Neural cell (in vitro differentiated cells): ENCODE data around the gene PGF. TPM values are rescaled to one million over a fixed set of nuclear protein-coding genes. Genes with fewer than 3 reads are reported as not detected.

Experiments
- H2AFZ ChIP-seq: fragments of 200-600, 300-800 bp; sonication (generic), shearing (Covaris generic); 2 replicates; pipeline ENCODE4 v1.6.0; 2014; ENCODE audit warnings: low read depth, mild to moderate bottlenecking, antibody characterized with exemption, low read length, moderate library complexity
- H3F3A ChIP-seq: fragments of 200-600 bp; shearing (Covaris generic); 2 replicates; pipeline ENCODE4 v1.6.1; 2016; ENCODE audit warnings: mild to moderate bottlenecking, moderate library complexity, mixed read lengths, antibody characterized with exemption, low read length; ENCODE audit not compliant: insufficient read depth, poor library complexity, severe bottlenecking
- H3K27ac ChIP-seq: fragments of 200-600, 300-800 bp; sonication (generic), shearing (Covaris generic); 2 replicates; pipeline ENCODE4 v1.5.1; 2014; ENCODE audit warnings: mild to moderate bottlenecking, low read length, moderate library complexity
- H3K27me3 ChIP-seq: fragments of 300-800, 200-600 bp; sonication (generic), shearing (Covaris generic); 2 replicates; pipeline ENCODE4 v1.6.0; 2014; ENCODE audit warnings: mild to moderate bottlenecking, low read depth, low read length, moderate library complexity; ENCODE audit not compliant: insufficient read depth
- H3K36me3 ChIP-seq: fragments of 300-800, 200-600 bp; sonication (generic), shearing (Covaris generic); 2 replicates; pipeline ENCODE4 v1.5.1; 2014; ENCODE audit warnings: mild to moderate bottlenecking, antibody characterized with exemption, low read length, moderate library complexity; ENCODE audit not compliant: insufficient read depth
- H3K4me2 ChIP-seq: fragments of 300-800, 200-600 bp; sonication (generic), shearing (Covaris generic); 2 replicates; pipeline ENCODE4 v1.6.0; 2014; ENCODE audit warnings: mild to moderate bottlenecking, low read length
- H3K4me3 ChIP-seq: fragments of 300-800, 200-600 bp; sonication (generic), shearing (Covaris generic); 2 replicates; pipeline ENCODE4 v1.5.1; 2014; ENCODE audit warnings: mild to moderate bottlenecking, low read length, moderate library complexity
- H3K79me2 ChIP-seq: fragments of 200-600 bp; shearing (Covaris generic); replicated peaks from 2 replicates; pipeline ENCODE4 v1.6.0; 2014; ENCODE audit warnings: mild to moderate bottlenecking, low read length, moderate library complexity; ENCODE audit not compliant: insufficient read depth
- H3K9ac ChIP-seq: fragments of 300-800, 200-600 bp; sonication (generic), shearing (Covaris generic); 2 replicates; pipeline ENCODE4 v1.6.1; 2016; ENCODE audit warnings: mild to moderate bottlenecking, low read length, mixed read lengths
- H3K9me2 ChIP-seq: fragments of 200-600 bp; shearing (Covaris generic); 2 replicates; pipeline ENCODE4 v1.6.1; 2016; ENCODE audit warnings: mild to moderate bottlenecking, low read length, mixed read lengths; ENCODE audit not compliant: insufficient read depth
- H3K9me3 ChIP-seq: fragments of 200-600, 300-800 bp; sonication (generic), shearing (Covaris generic); 2 replicates; pipeline ENCODE4 v1.6.1; 2016; ENCODE audit warnings: mild to moderate bottlenecking, mixed run types, low read length, moderate library complexity, mixed read lengths
- H4K20me1 ChIP-seq: fragments of 200-600 bp; shearing (Covaris generic); 2 replicates; pipeline ENCODE4 v1.6.1; 2016; ENCODE audit warnings: mild to moderate bottlenecking, mixed run types; ENCODE audit not compliant: insufficient read depth
- EP300 ChIP-seq: fragments of 450-650 bp; conservative IDR thresholded peaks from 2 replicates; pipeline ENCODE4 v1.6.1; 2014; ENCODE audit warnings: antibody characterized with exemption, mild to moderate bottlenecking, moderate library complexity; ENCODE audit not compliant: poor library complexity, severe bottlenecking
- EZH2 ChIP-seq: fragments of 200-600, 300-800 bp; shearing (Covaris generic), sonication (generic); IDR thresholded peaks from 2 replicates; pipeline ENCODE4 v1.6.1; 2014; ENCODE audit warnings: antibody characterized with exemption, low read length, borderline replicate concordance, mild to moderate bottlenecking; ENCODE audit not compliant: insufficient read depth, poor library complexity, severe bottlenecking
- MXI1 ChIP-seq: fragments of 450-650 bp; conservative IDR thresholded peaks from 2 replicates; pipeline ENCODE4 v1.6.1; 2014; ENCODE audit warnings: antibody characterized with exemption, mild to moderate bottlenecking; ENCODE audit not compliant: poor library complexity, severe bottlenecking
- POLR2AphosphoS5 ChIP-seq: IDR thresholded peaks from 2 replicates; pipeline ENCODE4 v1.6.1; 2012
- RAD21 ChIP-seq: fragments of 450-650 bp; conservative IDR thresholded peaks from 2 replicates; pipeline ENCODE4 v1.6.1; 2014; ENCODE audit warnings: antibody characterized with exemption, mild to moderate bottlenecking, moderate library complexity
- REST ChIP-seq: IDR thresholded peaks from 2 replicates; pipeline ENCODE4 v1.6.1; 2012; ENCODE audit warnings: borderline replicate concordance
- SMC3 ChIP-seq: fragments of 450-650 bp; conservative IDR thresholded peaks from 2 replicates; pipeline ENCODE4 v1.6.1; 2014; ENCODE audit warnings: antibody characterized with exemption, mild to moderate bottlenecking, moderate library complexity; ENCODE audit not compliant: poor library complexity
- TAF1 ChIP-seq: IDR thresholded peaks from 2 replicates; pipeline ENCODE4 v1.6.1; 2012; ENCODE audit warnings: low read depth
- polyA plus RNA-seq: library from polyadenylated mRNA; depleted of rRNA; stranded (reverse); fragments of >200 nt; gene quantifications from 2 replicates; pipeline ENCODE4 v1.2.3, GENCODE V29; 2014

The PGF gene
- polyA plus RNA-seq, 1 donor from 2014 or later: not detected

- H3K9me3 ChIP-seq: no peaks in the 10 kb centered on the region
- no peaks in the 10 kb centered on the region for H3F3A ChIP-seq
- TF ChIP-seq EZH2 (no peak), SMC3 (no peak), MXI1 (no peak), TAF1 (no peak)
- H3K36me3 ChIP-seq: no peaks in the 10 kb centered on the region
- H2AFZ ChIP-seq: no peak overlapping the region
- no peak overlapping the region for H3K4me2 ChIP-seq
- no peaks in the 10 kb centered on the region for H4K20me1 ChIP-seq
- no peak overlapping the region for H3K27ac ChIP-seq
- no peaks in the 10 kb centered on the region for H3K79me2 ChIP-seq
- H3K9ac ChIP-seq: no peak overlapping the region
- H3K27me3 ChIP-seq: no peaks in the 10 kb centered on the region
- H3K4me3 ChIP-seq: no peak overlapping the region
- H3K9me2 ChIP-seq: no peaks in the 10 kb centered on the region
Measured at GRCh38 chr14:74940956-74941565, 14.3 kb downstream of the PGF start.

GRCh38 chr14:74938531-74939495 is 16.6 kb downstream of the PGF start:
- H3K36me3 ChIP-seq: no peaks in the 10 kb centered on the region
- H3K9me3 ChIP-seq: no peaks in the 10 kb centered on the region
- no peaks in the 10 kb centered on the region for H4K20me1 ChIP-seq
- no peaks in the 10 kb centered on the region for H3F3A ChIP-seq
- no peaks in the 10 kb centered on the region for H3K27me3 ChIP-seq
- no peak overlapping the region for H3K4me2 ChIP-seq
- H2AFZ ChIP-seq: no peak overlapping the region
- no peak overlapping the region for H3K9ac ChIP-seq
- TF ChIP-seq REST (no peak), EP300 (no peak), EZH2 (no peak), RAD21 (no peak), TAF1 (no peak), SMC3 (no peak), POLR2AphosphoS5 (no peak)
- no peak overlapping the region for H3K27ac ChIP-seq
- H3K4me3 ChIP-seq: no peak overlapping the region
- H3K79me2 ChIP-seq: no peaks in the 10 kb centered on the region
- H3K9me2 ChIP-seq: no peaks in the 10 kb centered on the region

- H3F3A ChIP-seq: no peaks in the 10 kb centered on the region
- no peak overlapping the region for H3K4me2 ChIP-seq
- no peaks in the 10 kb centered on the region for H3K9me2 ChIP-seq
- no peak overlapping the region for H3K4me3 ChIP-seq
- no peaks in the 10 kb centered on the region for H3K9me3 ChIP-seq
- no peaks in the 10 kb centered on the region for H3K79me2 ChIP-seq
- no peak overlapping the region for H3K27ac ChIP-seq
- H3K9ac ChIP-seq: no peak overlapping the region
- TF ChIP-seq TAF1 (no peak), EZH2 (no peak), RAD21 (no peak)
- H3K27me3 ChIP-seq: no peaks in the 10 kb centered on the region
- H3K36me3 ChIP-seq: no peaks in the 10 kb centered on the region
- no peak overlapping the region for H2AFZ ChIP-seq
- H4K20me1 ChIP-seq: no peaks in the 10 kb centered on the region
Measured at GRCh38 chr14:74937171-74937570, 18.2 kb downstream of the PGF start.
